LoVo (cell line): Measurements from ENCODE around the gene SIPA1.
"Not testable (repeated sequence)": the region's sequence is repeated elsewhere in the genome, so short reads cannot be mapped to it uniquely, and the experiment has no call there.

Source experiments
- DNase-seq: peaks from one replicate; pipeline ENCODE4 v3.0.0-alpha.2; 2016; ENCODE audit warnings: low spot score

SIPA1 gene

GRCh38 chr11:65623177-65623576 lies 14.7 kb upstream of the SIPA1 start:
- DNase-seq = no peak

GRCh38 chr11:65623852-65624616 lies 13.9 kb upstream of the SIPA1 start:
- no peak for DNase-seq

GRCh38 chr11:65624931-65625627 lies 12.8 kb upstream of the SIPA1 start:
- no peak for DNase-seq

GRCh38 chr11:65625628-65626342 lies 12.1 kb upstream of the SIPA1 start:
- DNase-seq = no peak

GRCh38 chr11:65627202-65627601 lies 10.7 kb upstream of the SIPA1 start:
- no peak for DNase-seq

GRCh38 chr11:65629579-65629978 lies 8.3 kb upstream of the SIPA1 start:
- DNase-seq = no peak

GRCh38 chr11:65630215-65630614 lies 7.7 kb upstream of the SIPA1 start:
- DNase-seq = no peak

- no peak for DNase-seq
These were observed 4.4 kb upstream of the SIPA1 start for GRCh38 chr11:65633390-65634108.

GRCh38 chr11:65634109-65634436 lies 3.8 kb upstream of the SIPA1 start:
- no peak for DNase-seq

GRCh38 chr11:65634440-65634839 lies 3.5 kb upstream of the SIPA1 start:
- DNase-seq = no peak

- no peak for DNase-seq
These were observed 2.8 kb upstream of the SIPA1 start for GRCh38 chr11:65634905-65635731.

GRCh38 chr11:65636108-65637031 lies 1.5 kb upstream of the SIPA1 start:
- no peak for DNase-seq

GRCh38 chr11:65637032-65637557 lies 806 bp upstream of the SIPA1 start:
- no peak for DNase-seq

GRCh38 chr11:65639228-65639597 lies 1.3 kb downstream of the SIPA1 start:
- not testable (repeated sequence) for DNase-seq

GRCh38 chr11:65639623-65640482 lies 2.0 kb downstream of the SIPA1 start:
- no peak for DNase-seq

- no peak for DNase-seq
These were observed 2.8 kb downstream of the SIPA1 start for GRCh38 chr11:65640483-65641296.

- DNase-seq = no peak
These were observed 3.6 kb downstream of the SIPA1 start for GRCh38 chr11:65641297-65642013.
